Activated CD4-positive, alpha-beta T cell treated with anti-CD3 and anti-CD28 coated beads, Interleukin-2, amount 50 U/mL, for 4 hours (primary cell): ENCODE results near the gene KIR2DL3.
"Not testable (repeated sequence)": the region's sequence is repeated elsewhere in the genome, so short reads cannot be mapped to it uniquely, and the experiment has no call there.

Experiments used
- DNase-seq, 2 experiments: peaks; one replicate each; pipeline ENCODE4 v3.0.0-alpha.2; 2020

KIR2DL3 gene

GRCh38 chr19:54738306-54738705 is at the start of gene KIR2DL3:
TSS of gene KIR2DL3 (plus strand) at chr19:54738513. CDS start at chr19:54738546, 33 bp downstream.
- not testable (repeated sequence) for DNase-seq

DNA sequence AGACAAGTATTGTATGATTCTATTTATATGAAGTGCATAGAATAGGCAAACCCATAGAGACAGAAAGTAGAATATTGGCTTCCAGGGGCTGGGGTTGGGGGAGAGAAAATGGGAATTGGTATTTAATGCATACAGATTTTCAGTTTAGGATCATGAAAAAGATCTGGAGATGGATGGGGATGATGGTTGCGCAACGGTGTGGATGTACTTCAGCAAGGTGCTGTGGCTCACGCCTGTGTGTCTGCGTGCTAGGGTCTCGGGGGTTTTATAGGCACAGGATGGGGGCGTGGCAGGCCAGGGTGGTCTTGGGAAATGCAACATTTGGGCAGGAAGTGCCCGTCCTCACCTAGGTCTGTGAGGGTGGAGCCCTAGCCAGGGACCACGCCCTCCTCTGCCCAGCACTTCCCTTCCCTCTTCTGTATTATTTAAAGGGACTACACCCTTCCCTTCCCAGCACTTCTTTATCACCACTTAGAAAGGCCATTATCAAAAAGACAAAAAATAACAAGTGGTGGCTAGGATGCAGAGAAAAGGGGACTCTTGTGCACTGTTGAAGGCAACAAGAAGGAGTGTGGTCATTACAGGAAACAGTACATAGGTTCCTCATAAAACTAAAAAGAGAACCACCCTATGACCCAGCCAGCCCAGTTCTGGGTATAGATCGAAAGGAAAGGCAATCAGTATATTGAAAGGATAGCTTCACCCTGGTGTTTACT is 46.6 kb upstream of the KIR2DL3 start:
- DNase-seq = no peak

GRCh38 chr19:54692298-54692615 is 46.1 kb upstream of the KIR2DL3 start:
- DNase-seq = no peak

DNA sequence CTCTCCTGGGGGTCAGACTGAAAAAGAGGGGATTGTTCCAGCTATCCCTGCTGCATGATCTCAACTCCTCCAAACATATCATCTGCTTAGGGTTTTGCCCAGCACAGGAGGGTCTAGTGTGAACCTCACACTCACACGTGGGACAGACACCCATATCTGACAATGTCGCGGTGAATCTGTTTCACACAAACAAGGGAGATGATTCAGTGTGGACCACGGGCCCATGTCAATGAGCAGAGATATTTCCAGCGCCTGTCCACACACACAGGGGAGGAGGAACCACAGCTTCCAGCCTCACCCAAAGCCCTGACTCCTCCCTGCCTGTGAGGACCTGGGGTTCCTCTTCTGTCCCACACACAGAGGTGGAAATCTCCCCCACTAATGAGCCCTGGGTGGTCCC is 43.7 kb upstream of the KIR2DL3 start:
- DNase-seq = no peak

DNA sequence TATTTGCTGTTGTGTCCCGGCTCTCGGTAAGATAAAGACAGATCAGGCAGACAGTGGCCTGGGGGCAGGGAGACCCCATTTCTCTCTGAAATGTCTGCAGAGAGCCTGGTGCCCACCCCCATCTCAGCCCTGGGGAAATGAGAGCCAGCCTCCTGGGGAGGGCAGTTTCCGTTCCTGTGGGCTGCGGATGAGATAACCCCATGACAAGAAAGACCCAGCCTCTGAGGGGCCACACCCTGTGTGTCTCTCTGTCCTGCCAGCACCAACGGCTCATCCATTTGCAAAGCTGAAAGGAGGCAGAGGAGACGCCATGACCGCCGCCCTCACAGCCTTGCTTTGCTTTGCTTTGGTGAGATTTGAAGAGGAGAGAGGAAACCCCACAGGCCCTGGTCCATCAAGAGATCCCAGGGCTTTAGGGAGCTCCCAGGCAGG is 42.2 kb upstream of the KIR2DL3 start:
- no peak for DNase-seq

- DNase-seq = no peak
Observed at GRCh38 chr19:54696766-54697165, 41.5 kb upstream of the KIR2DL3 start.

- not testable (repeated sequence) for DNase-seq
Observed at GRCh38 chr19:54697716-54698115, 40.6 kb upstream of the KIR2DL3 start.

DNA sequence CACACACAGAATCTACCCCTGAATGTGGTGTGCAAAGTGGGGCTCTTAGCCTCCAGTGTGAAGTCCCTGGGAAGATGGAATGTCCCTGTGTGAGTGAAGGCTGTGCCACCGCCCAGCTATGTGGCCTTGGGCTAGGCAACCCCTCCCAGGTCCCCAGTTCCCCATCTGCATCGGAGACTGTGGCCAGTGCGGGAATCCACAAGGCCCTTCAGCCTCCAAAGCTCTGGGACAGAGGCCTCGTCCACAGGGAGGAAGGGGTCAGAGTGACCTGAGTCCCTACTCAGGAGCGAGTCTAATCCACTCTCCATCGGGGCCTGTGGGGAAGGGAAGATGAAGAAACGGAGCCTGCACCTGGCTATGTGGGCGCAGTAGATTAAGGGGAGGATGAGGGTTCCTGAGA is 33.4 kb upstream of the KIR2DL3 start:
- no peak for DNase-seq

GRCh38 chr19:54707962-54708361 is 30.4 kb upstream of the KIR2DL3 start:
- DNase-seq = no peak

- no peak for DNase-seq
Observed at GRCh38 chr19:54708781-54709180, 29.5 kb upstream of the KIR2DL3 start.

- DNase-seq = no peak
Observed at GRCh38 chr19:54709212-54709948, 28.9 kb upstream of the KIR2DL3 start.

GRCh38 chr19:54709956-54710355 is 28.4 kb upstream of the KIR2DL3 start:
- not testable (repeated sequence) for DNase-seq

DNA sequence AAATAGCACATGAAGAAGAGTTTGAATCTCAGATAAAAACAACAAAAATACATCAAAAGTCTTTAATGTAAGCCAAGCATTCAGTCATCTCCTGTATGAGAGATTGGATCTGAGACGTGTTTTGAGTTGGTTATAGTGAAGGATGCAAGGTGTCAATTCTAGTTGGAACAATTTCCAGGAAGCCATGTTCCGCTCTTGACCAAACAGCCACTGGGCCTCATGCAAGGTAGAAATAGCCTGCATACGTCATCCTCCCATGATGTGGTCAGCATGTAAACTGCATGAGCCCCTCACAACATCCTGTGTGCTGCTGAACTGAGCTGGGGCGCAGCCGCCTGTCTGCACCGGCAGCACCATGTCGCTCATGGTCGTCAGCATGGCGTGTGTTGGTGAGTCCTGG is 14.2 kb upstream of the KIR2DL3 start, which contains the start of gene KIR3DL3:
KIR3DL3 (plus strand) TSS at position 301 of the 400 bp plus-strand sequence; CDS start at position 356, 55 bp downstream.
- DNase-seq = no peak

DNA sequence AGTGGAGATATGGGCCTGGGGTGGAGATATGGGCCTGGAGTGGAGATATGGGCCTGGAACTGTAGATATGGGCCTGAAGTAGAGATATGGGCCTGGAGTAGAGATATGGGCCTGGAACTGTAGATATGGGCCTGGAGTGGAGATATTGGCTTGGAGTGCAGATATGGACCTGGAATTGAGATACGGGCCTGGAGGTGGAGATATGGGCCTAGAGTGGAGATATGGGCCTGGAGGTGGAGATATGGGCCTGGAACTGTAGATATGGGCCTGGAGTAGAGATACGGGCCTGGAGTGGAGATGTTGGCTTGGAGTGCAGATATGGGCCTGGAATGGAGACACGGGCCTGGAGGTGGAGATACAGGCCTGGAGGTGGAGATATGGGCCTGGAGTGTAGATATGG is 13.7 kb upstream of the KIR2DL3 start:
- no peak for DNase-seq

GRCh38 chr19:54725321-54725720 is 13.0 kb upstream of the KIR2DL3 start:
- no peak for DNase-seq

DNA sequence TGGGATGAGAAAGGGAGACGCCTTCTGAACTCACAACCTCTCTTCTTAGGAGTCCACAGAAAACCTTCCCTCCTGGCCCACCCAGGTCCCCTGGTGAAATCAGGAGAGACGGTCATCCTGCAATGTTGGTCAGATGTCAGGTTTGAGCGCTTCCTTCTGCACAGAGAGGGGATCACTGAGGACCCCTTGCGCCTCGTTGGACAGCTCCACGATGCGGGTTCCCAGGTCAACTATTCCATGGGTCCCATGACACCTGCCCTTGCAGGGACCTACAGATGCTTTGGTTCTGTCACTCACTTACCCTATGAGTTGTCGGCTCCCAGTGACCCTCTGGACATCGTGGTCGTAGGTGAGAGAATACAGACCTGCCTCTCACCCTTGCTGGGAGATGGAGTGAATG is 10.8 kb upstream of the KIR2DL3 start:
- no peak for DNase-seq

- DNase-seq = no peak
Observed at GRCh38 chr19:54728167-54728566, 10.1 kb upstream of the KIR2DL3 start.

GRCh38 chr19:54729416-54730188 is 8.7 kb upstream of the KIR2DL3 start:
- DNase-seq = no peak

- no peak for DNase-seq
Observed at GRCh38 chr19:54731191-54731590, 7.1 kb upstream of the KIR2DL3 start.

DNA sequence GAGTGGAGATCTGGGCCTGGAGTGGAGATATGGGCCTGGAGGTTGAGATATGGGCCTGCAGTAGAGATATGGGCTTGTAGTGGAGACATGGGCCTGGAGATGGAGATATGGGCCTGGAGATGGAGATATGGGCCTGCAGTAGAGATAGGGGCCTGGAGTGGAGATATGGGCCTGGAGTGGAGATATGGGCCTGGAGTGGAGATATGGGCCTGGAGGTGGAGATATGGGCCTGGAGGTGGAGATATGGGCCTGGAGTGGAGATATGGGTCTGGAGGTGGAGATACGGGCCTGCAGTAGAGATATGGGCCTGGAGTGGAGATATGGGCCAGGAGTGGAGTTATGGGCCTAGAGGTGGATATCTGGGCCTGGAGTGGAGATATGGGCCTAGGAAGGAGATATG is 402 bp downstream of the KIR2DL3 start:
- DNase-seq = no peak

DNA sequence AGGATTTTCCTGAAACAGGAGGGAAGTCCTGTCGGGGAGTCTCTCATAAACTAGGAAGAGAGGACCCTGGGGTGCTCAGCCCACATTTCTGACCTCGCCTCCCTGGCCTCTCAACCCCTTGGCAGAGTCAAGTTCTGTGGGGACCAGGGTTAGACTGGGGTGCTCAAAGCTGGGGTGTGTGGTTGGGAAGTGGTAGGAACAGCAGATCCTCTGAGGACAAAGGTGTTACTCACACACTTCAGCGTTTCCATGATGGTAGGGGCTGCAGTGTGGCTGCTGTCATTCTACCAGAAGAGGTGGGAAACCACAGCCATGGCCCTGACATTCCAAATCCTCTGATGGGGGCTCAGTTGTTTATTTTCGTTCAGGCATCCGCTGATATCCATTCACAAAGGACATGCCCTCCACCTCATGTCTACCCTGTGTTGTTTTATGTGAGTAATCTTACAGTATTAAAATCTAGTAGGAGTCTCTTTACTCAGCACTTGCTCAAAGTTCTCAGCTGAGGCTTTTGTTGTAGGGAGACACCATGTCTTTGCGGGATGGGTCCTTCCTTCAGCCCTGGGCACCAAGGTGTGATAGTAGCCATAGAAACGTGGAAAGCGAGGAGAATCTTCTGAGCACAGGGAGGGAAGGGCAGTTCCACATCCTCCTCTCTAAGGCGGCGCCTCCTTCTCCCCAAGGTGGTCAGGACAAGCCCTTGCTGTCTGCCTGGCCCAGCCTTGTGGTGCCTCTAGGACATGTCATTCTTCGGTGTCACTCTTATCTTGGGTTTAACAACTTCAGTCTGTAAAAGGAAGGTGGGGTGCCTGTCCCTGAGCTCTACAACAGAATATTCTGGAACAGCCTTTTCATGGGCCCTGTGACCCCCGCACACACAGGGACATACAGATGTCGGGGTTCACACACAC is 1.5 kb downstream of the KIR2DL3 start:
- DNase-seq = no peak

DNA sequence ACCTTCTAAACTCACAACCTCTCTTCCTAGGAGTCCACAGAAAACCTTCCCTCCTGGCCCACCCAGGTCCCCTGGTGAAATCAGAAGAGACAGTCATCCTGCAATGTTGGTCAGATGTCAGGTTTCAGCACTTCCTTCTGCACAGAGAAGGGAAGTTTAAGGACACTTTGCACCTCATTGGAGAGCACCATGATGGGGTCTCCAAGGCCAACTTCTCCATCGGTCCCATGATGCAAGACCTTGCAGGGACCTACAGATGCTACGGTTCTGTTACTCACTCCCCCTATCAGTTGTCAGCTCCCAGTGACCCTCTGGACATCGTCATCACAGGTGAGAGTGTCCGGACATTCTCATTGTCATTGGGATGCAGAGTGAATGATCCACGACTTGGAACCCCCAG is 3.6 kb downstream of the KIR2DL3 start:
- DNase-seq = not testable (repeated sequence)

DNA sequence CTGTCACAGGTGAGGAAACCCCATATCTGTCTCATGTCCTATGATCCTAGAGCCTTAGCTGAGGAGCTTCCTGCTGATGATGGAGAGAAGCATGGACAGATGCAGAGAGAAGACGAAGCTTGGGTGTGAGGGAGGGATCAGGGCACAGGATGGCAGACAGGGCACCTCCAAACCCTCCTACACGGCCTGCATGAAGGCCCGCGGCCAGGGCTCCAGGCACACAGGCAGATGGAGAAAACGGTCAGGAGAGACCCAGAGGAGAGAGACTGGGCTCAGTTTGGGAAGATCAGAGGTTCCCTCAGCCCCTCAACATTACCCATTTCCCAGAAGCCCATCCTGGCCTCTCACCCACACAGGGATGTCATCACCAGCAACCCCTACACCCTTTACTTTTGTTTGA is 5.8 kb downstream of the KIR2DL3 start:
- DNase-seq = not testable (repeated sequence)
